Mucosa of gallbladder (tissue), 1 donor: ENCODE measurements around the gene ATP6V0E1. TPM values are rescaled to one million over a fixed set of nuclear protein-coding genes. Genes with fewer than 3 reads are reported as not detected.
"Not testable (repeated sequence)": the region's sequence is repeated elsewhere in the genome, so short reads cannot be mapped to it uniquely, and the experiment has no call there.

Experiments
- DNase-seq: peaks from one replicate; pipeline ENCODE4 v3.0.0-alpha.2; 2020; ENCODE audit warnings: low spot score
- total RNA-seq: library from RNA; stranded (reverse); gene quantifications from one replicate; pipeline ENCODE4 v1.2.1, GENCODE V29; 2021
- donor health status: DM: no; HTN: no; CAD: no.

ATP6V0E1 gene
- total RNA-seq, 1 donor from 2014 or later = 260 TPM

GRCh38 chr5:173035904-173036707 lies 52.5 kb downstream of the ATP6V0E1 start:
- DNase-seq = no peak

- no peak for DNase-seq
These were observed 55.6 kb downstream of the ATP6V0E1 start for GRCh38 chr5:173039188-173039587.

GRCh38 chr5:173039964-173040363 lies 56.4 kb downstream of the ATP6V0E1 start:
- DNase-seq = no peak

GRCh38 chr5:173041881-173042762 lies 58.6 kb downstream of the ATP6V0E1 start:
- DNase-seq = no peak

GRCh38 chr5:173042763-173043107 lies 59.2 kb downstream of the ATP6V0E1 start:
- DNase-seq = no peak

GRCh38 chr5:173045474-173045873 lies 61.9 kb downstream of the ATP6V0E1 start:
- no peak for DNase-seq

GRCh38 chr5:173047096-173047837 lies 63.7 kb downstream of the ATP6V0E1 start:
- not testable (repeated sequence) for DNase-seq

- DNase-seq = no peak
These were observed 64.2 kb downstream of the ATP6V0E1 start for GRCh38 chr5:173047838-173048105.

GRCh38 chr5:173050791-173051190 lies 67.2 kb downstream of the ATP6V0E1 start:
- DNase-seq = no peak

- DNase-seq = no peak
These were observed 68.2 kb downstream of the ATP6V0E1 start for GRCh38 chr5:173051746-173052145.

- no peak for DNase-seq
These were observed 69.5 kb downstream of the ATP6V0E1 start for GRCh38 chr5:173053041-173053440.

GRCh38 chr5:173055042-173055721 lies 71.6 kb downstream of the ATP6V0E1 start:
- DNase-seq = no peak

- DNase-seq = no peak
These were observed 72.1 kb downstream of the ATP6V0E1 start for GRCh38 chr5:173055722-173055982.

- peak; percentile 98 for DNase-seq
These were observed 72.6 kb downstream of the ATP6V0E1 start, which contains the start of gene CREBRF for GRCh38 chr5:173055983-173056782. TSS of gene CREBRF (plus strand) at chr5:173056352. CDS start at chr5:173080776, 24,424 bp downstream.

- no peak for DNase-seq
These were observed 73.2 kb downstream of the ATP6V0E1 start for GRCh38 chr5:173056783-173057061.

GRCh38 chr5:173057062-173057924 lies 73.7 kb downstream of the ATP6V0E1 start:
- peak; percentile 99 for DNase-seq

GRCh38 chr5:173062141-173062540 lies 78.6 kb downstream of the ATP6V0E1 start:
- no peak for DNase-seq

- DNase-seq = no peak
These were observed 81.6 kb downstream of the ATP6V0E1 start for GRCh38 chr5:173065155-173065554.

- no peak for DNase-seq
These were observed 86.1 kb downstream of the ATP6V0E1 start for GRCh38 chr5:173069671-173070070.

- no peak for DNase-seq
These were observed 91.7 kb downstream of the ATP6V0E1 start for GRCh38 chr5:173075137-173075843.
